Measurements from ENCODE around the gene ASPDH.

The ASPDH gene

DNA sequence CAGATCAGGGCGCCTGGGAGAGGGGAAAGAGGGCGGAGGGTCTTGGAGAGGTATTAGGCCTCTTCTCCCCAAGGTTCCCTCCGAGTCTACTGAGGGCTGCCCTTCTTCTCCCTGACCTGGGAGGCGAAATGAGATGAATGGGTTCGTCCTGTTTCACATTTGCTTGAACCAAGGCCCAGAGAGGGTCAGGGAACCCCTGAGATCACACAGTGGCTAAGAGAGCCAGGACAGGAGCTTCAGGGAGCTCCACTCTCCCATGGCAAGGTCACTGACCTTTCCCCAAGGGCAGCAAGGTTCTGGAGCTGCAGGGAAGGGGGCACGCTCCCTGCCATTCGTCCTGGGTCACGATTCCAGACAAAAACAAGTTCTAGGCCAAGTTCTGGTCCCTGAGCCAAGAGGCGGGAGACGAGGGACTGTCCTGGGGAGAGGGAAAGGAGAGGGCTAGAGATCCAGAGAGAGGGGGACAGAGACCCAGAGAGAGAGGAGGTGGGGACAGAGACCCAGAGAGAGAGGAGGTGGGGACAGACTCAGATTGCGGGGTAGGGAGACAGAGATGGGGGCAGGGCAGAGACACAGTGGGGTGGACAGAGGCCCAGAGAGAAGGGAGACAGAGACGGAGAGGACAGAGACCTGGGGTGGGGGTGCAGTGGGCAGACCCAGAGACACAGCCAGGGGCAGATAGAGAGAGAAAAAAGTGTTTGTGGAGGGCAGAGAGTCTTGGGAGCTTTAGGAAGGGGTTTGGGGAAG, 541 bp downstream of the ASPDH start:
- no peak for DNase-seq

DNA sequence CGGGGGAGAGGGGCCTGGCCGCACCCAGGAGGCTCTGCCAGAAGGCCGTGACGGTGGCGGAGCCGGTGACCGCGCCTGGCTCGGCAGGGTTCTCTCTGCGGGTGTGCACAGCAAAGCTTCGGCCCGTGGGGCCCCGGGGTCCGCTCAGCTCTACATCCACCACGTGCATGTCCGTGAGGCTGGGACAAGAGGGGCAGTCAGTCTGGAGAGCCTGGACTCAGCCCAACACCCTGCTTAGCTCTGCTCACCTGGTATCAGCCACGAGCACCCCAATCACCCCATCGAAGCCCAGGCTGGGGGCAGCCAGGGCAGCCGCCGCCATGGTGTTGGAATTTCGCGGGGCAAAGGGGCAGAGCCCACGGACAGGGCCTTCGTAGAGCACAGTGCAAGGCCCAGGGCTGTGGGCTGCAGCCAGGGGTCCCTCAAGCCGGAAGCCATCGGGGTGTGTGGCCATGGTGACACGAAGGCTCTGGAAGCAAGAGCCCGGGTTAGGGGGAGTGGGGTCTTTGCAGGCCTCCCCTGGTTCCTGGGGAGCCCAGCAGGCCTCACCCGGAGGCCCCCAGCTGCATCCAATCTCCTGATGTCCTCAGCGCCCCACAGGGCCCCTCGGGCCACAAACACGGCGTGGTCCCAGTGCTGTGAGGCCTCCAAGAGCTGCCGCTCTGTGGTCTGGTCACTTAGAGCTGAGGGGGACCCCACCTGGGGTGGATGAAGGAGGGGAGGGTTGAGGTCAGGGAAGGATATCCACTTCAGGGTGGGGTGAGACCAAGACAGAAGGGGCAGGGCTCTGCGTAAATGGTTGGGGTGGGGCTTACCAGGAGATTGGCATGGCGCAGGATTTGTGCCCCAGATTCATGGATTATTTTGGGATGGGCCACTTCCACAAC, 1.4 kb downstream of the ASPDH start:
- peak; percentile 35 for DNase-seq

DNA sequence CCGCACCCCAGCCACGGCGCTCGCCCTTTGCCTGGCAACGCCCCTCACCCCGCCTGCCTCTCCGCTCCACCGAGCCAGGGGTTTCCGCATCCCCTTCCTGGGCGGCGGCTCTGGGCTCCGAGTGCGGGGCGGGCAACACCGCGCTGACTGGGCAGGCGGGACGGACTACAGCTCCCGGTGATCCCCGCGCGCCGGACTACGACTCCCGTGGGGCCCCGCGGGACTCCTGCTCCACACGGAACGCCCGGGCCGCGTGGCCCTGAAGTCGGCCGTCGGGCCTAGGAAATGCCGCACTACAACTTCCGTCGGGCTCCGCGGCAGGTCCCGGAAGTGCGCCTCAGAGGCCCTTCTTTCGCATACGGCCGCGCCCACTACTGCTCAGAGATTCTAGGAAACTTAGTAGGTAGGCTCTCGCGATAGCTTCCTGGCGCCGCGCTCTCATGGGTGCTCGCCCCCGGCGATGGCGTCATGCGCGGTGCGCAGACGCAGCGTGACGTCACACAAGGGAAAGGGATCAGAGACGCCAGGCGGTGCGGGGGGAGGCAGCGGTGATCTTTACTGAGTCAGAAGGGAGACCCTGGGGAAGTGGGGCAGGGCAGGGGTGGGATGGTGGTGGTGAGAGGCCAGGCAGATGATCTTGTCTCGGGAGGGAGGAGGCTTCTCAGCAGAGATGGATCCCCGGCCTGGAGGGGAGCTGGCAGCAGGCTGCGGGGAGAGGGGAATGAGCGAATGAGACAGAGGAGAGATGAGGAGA, 2.5 kb downstream of the ASPDH start, which contains the start of gene JOSD2:
Gene JOSD2, minus strand, starts transcription at position 123 of the 754 bp plus-strand sequence. CDS start 760 bp downstream, outside the sequence.
- peak; percentile 99 for DNase-seq

DNA sequence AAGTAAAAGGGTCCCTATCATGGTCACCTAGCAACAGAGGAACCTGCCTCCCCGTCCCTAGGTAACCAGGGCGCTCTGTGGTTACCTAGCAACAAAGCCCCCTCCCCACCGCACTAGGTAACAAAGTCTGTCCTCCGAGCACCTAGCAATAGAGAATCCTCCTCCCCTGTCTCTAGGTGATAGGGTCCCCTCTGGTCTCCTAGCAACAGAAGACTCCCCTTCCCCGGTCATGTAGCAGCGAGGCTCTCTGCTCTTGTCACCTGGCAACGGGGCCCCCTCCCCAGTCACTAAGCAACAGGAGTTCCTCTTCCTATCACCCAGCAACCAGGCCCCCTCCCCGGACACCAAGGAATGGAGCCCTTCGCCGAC, 3.0 kb downstream of the ASPDH start:
- no peak for DNase-seq

DNA sequence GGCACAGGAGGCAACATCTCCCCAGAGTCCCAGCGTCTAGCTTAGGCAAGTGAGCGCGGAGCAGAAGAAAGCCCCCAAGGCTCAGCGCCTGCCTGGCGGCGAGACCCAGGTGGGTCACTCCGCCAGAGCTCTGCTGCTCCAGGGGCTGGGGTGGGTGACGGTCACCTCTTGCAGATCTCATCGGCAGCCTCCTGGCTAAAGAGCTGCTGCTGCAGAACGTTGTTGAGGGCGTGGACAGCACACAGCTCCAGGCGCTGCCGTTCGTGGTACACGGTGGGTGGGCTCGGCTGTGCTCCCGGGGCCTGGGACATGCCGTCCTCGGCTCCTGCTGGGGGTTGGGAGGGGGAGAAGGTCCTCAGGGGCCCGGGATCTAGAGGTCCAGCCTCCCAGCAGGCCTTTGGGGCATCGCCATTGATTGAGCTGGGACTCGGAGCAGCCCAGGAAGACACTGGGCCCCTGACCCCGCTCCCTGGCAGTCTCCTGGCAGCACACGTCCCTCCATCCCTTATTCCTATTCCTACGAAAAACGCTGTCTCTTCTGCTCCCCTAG, 3.5 kb downstream of the ASPDH start:
- peak; percentile 55 for DNase-seq

DNA sequence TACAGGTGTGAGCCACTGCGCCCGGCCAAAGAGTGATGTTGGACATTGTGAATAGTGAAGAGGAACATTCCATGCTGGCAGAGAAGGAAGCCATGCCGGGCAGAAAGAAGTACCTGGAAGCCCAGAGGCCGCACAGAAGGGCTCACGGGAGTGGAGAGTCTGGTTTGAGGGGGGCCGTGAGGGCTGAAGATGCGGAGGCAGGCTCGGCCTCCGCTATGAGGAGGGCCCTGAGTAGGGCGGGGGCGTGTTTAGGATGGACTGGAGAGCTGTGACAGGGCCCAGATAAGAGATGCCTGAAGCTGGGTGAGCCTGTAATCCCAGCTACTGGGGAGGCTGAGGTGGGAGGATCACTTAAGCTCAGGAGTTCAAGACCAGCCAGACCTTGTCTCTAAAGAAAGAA, 4.3 kb downstream of the ASPDH start:
- no peak for DNase-seq

DNA sequence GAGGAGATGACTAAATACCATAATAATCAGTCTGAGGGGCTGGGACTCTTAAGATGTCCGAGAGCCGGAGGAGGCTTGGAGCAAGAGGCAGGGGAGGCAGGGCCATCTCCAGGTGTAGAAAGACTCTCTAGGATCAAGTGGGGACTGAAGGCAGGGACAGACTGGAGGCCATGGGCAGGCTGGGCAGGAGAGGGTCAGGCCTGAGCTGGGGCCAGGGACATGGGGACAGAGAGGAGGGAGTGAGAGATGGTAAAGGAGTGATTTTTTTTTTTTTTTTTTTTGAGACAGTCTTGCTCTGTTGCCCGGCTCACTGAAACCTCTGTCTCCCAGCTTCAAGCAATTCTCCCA, 4.9 kb downstream of the ASPDH start:
- DNase-seq: no peak

DNA sequence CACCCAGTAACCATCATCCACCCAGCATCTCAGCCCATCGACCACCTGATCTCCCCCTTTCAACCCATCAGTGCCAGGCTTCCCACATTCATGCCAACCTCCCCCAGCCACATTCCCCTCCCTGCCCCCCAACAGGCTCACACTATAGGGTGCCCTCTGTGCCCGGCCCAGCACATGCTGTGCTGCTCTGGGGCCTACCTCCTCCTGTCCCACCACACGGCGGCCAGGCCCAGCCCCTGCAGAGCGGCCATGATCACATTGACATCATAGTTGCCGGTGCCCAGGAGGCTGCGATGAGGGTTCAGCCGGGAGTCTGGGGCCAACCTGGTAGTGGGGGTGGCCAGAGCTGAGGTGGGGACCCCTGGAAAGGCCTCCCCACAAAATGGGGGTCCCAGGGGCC, 6.3 kb downstream of the ASPDH start:
- no peak for DNase-seq

DNA sequence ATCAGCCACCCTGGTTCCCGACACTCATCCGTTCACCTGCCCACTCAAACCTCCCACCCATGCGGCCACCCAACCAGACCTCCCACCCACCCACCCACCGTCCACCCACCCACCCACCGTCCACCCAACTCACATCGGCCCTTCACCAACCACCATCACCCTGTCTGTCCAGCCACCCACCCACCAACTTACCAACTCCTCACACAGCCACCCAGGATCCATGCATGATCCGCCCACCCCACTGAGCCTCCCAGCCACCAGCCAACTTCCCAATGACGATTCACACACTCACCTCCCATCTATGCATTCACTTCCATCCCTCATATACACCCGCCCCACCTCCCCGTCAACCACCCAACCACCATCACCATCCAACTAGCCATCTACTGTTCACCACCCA, 7.0 kb downstream of the ASPDH start:
- no peak for DNase-seq

DNA sequence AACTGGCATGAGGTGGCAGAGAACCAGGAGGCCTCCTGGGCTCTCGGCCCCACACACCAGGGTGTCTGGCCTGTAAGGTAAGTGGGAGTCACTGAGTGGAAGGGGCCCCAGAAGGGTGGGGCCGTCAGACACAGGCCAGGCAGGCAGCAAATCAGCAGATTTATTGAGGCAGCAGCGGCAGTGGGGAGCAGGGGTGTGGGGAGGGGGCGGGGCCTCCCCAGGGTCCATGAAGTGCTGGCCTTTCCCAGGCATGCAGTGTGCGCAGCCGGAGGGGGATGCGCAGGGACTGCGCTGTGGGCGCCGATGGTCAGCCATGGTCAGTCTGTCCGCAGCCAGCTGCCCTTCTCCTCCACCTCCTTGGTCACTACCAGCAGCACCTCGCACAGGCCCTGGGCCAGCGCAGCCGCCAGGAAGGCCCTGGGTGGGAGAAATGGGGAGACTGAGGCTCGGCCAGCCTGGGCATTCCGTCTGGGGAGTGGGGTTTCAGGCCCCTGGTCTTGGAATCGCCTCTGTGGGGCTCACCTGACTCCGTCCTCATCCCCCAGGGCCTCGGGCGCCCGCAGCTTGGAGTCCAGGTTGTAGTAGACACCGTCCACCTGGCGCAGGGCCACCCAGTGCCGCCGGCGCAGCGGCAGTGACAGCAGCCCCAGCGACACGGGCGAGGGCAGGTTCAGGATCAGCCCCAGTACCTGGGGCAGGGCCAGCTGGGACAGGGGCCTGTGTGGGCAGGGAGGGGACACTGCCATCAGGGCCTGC, 7.7 kb downstream of the ASPDH start:
- no peak for DNase-seq

DNA sequence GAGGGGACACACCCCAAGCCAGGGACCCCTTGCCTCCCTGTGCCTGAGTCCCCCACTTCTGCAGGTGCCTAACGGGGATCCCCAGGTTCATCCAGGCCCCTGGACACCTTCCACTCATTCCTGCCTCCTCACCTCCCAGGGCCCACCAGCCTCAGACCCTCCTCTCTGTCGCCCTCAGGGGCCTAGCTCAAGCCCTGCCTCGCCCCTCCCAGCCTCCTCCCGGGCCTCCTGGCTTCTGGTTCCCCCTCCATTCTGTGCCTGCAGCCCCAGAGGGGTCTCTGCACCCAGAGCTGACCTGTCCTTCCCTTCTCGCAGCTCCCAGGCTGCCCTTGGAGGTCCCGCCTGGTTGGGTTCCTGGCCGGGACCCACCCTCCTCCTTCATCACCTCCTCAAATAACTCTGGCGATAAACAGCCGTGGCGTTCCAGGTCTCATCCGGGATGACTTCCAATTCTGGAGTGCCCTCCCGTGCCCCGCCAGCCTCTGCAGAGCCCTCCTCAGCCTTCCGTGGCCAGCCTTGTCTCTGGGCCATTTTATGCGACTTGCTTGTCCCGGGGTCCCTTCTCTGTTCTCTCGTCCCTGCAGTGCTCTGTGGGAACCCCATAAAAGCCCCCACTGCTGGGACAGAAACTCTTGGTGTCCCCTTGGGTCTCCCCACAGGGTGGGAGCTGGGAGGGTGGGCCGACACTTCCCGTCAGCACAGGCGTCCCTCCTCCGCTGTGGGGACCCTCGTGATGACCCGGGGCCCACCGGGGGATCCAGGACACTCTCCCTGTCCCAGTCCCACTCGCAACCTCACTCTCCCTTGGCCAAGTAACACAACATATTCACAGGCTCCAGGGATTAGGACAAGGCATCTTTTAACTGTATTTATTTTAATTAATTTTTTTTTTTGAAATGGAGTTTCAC, 11.9 kb downstream of the ASPDH start:
- no peak for DNase-seq

DNA sequence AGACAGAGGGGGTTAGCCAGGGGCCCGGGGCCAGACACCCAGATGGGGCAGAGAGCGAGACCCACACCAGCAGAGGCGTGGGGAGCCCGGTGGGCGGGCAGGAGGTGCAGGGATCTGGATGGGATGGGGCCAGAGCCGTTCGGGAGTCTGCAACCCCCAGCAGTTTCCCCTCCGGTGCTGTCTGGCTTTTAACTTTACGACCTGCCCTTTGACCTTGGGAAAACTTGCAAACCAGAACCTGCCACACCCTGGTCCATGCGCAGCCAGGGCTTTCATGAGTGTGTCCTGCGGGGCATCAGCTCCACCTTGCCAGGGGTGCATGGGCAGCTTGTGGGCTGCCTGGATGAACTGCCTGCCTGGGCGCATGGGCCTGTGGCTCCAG, 12.5 kb downstream of the ASPDH start:
- no peak for DNase-seq

DNA sequence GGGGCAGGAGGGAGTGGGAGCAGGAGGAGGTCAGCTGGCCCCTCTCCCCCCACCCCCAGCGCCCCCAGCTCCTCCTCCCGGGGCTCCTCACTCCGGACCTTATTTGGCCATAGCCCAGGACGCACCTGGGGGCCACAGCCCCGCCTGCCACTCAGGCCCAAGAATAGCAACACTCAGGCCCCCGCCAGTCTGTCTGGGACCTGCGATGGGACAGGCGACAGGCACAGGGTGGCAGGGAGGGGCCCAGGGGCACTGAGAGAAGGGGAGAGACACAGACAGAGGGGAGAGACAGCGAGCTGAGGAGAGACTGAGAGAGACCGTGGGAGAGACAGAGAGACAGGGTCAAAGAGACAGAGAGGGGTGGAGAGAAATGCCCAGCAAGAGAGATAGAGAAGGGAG, 13.0 kb downstream of the ASPDH start:
- no peak for DNase-seq

DNA sequence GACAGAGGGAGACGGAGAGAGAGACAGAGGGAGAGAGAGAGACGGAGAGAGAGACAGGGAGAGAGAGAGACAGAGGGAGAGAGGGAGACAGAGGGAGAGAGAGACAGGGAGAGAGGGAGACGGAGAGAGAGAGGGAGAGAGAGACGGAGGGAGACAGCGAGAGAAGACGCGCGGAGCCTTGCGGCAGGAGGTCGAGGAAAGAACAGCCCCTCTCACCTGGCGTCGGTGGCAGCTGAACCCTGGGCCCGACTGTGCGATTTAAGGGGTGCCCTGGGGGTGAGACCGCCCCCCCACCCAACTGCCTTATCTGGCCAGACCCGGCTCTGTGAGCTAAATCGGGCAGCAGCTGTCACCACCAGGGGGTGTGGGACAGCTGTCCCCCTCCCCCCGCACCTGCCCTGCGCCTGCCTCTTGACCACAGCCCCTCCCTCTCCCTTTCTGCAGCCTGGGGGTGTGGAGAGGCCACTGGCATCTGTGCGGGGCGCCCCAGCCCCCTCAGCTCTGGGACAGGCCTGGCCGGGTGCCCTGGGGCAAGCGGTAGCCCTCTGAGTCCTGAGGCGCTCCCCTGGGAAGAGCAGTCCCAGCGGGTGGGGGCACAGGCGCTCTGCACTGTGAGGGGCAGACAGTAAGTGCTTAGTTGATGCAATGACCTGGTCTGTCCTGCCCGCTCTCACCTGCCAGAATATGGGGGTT, 13.5 kb downstream of the ASPDH start:
- DNase-seq: peak; percentile 70

DNA sequence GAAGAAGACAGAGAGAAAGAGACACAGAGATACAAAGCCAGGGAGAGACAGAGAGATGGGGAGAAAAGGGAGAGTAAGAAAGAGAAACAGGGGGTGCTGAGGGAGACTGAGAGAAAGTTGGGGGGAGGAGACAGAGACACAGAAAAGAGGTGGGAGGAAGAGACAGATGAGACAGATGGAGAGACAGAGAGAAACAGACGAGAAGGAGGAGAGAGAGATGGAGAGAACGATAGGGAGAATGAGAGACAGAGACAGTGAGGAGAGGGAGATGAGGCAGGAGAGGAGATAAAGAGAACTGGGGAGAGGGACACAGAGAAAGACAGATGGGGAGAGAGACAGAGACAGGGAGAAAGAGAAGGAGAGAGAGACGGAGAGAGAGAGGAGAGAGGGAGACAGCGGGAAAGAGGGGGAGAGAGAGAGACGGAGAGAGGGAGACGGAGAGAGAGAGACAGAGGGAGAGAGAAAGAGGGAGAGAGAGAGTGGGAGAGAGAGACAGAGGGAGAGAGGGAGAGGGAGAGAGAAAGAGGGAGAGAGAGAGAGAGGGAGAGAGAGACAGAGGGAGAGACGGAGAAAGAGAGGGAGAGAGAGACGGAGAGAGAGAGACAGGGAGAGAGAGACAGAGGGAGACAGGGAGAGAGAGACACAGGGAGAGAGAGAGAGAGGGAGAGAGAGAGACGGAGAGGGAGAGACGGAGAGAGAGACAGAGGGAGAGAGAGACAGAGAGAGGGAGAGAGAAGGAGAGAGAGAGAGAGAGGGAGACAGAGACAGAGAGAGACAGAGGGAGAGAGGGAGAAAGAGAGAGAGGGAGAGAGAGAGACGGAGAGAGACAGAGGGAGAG, 15.3 kb downstream of the ASPDH start:
- DNase-seq: no peak

DNA sequence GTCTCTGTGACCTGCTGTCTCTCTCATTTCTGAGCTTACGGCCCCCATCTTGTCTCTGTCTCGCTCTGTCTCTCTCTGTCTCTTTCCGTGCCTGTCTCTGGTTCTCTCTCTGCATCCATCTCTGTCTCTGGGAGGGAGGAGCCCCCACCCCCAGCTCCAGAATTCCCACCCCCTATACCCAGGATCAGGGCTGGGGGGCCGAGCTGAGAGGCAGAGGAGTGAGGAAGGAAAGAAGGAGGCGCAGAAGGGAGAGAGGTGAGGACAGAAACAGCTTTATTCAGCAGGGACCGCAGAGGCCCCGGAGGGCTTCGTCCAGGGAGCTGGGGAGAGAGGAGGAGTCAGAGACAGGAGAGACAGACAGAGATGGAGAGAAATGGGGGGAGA, 16.7 kb downstream of the ASPDH start:
- peak; percentile 37 for DNase-seq

DNA sequence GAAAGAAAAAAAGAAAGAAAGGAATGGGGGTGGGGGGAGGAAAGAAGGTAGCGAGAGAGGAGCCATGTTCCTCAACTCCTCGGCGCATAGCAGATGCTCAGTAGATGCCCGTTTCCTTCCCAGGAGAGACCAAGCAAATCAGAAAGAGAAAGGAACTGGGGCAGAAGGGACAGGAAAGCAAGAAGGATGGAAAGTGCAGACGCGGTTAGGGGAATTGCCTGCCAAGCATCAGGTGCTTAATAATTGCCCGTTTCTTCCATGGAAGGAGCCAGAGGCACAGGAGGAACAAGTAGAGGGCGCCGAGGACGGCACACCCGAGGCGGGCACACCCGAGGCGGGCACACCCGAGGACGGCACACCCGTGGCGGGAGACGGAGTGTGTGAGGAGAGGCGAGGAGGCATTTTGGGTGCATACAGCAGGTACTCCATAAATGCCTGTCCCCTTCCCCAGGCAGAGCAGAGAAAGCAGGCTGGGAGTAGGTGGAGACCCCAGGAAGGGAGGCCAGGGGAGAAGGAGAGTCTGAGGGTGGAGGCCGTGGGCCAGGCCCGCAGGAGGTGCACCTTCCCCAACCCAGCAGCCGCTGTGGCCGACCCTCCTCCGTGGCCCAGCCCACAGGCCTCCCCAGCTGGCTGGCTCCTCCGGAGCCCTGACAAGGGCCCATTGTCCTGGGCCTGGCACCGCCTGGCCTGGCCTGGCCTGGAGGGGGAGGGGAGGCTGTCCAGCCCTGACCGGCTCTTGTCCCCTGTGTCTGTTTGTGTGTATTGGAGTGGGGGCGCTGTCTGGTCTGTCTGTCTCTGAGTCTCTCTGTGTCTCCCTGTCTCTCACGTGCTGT, 17.3 kb downstream of the ASPDH start:
- DNase-seq: peak; percentile 62

DNA sequence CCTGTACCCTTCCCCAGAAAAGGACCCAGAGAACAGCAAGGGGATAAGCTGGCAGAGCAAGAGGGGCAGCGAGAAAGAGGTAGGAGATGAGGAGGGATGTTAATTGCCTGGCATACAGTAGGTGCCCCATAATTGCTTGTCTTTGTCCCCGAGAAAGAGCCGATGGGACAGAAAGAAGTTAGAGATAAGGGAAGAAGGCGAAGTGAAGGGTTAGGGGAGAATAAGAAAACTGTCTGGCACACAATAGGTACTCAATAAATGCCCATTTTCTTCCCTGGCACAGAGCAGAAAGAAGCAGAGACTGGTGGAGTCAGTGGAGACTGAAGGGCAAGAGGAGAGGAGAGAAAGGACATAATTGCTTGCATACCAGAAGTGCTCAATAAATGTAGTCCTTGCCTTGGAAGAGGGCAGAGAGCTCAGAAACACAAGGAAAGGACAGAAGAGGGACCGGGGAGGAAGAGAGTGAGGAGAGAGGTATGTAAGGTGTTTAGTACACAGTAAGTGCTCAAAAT, 18.6 kb downstream of the ASPDH start:
- DNase-seq: no peak
